ENCODE data around the gene ORM1.
"Not testable (repeated sequence)": the region's sequence is repeated elsewhere in the genome, so short reads cannot be mapped to it uniquely, and the experiment has no call there.

GRCh38 chr9:114323849-114324248 is 951 bp downstream of the ORM1 start:
- TF ChIP-seq, protein P1, sequence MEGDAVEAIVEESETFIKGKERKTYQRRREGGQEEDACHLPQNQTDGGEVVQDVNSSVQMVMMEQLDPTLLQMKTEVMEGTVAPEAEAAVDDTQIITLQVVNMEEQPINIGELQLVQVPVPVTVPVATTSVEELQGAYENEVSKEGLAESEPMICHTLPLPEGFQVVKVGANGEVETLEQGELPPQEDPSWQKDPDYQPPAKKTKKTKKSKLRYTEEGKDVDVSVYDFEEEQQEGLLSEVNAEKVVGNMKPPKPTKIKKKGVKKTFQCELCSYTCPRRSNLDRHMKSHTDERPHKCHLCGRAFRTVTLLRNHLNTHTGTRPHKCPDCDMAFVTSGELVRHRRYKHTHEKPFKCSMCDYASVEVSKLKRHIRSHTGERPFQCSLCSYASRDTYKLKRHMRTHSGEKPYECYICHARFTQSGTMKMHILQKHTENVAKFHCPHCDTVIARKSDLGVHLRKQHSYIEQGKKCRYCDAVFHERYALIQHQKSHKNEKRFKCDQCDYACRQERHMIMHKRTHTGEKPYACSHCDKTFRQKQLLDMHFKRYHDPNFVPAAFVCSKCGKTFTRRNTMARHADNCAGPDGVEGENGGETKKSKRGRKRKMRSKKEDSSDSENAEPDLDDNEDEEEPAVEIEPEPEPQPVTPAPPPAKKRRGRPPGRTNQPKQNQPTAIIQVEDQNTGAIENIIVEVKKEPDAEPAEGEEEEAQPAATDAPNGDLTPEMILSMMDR (tag by site-specific recombination; IDR thresholded peaks at IDR 0.05): not testable (repeated sequence)
- TF ChIP-seq ZNF221 (tag by site-specific recombination; IDR thresholded peaks at IDR 0.05; ENCODE audit: borderline replicate concordance); ZNF292 (tag by site-specific recombination; IDR thresholded peaks at IDR 0.05; ENCODE audit: borderline replicate concordance, low read depth): not testable (repeated sequence)

Data from HEK293 (cell line).